K562 (cell line): ENCODE data around the gene KLHL22. TPM values are rescaled to one million over a fixed set of nuclear protein-coding genes. Genes with fewer than 3 reads are reported as not detected.

Source experiments
- ATAC-seq: fragments of 200-7000 bp; cut with Tn5 transposase; 3 replicates; pipeline ENCODE4 v1.9.1; 2020; ENCODE audit warnings: moderate library complexity
- BruUV-seq: library from RNA; stranded (reverse); fragments of 400-500 nt; replicated peaks from 2 replicates; lab custom pipeline; 2021; lab: Mats Ljungman, UMichigan
- CTCF ChIA-PET: fragments of 300-600 bp; formaldehyde crosslinking; extraction: SDS; loops from one replicate; lab custom pipeline; 2021; ENCODE audit warnings: low intra/inter-chr PET ratio; lab: Yijun Ruan, JAX
- POLR2A ChIA-PET: fragments of 300-600, 350-650 bp; sonication (Branson Sonifier 250); formaldehyde crosslinking; extraction: SDS; loops from one replicate; lab custom pipeline; 2021; ENCODE audit warnings: antibody characterized with exemption, inconsistent platforms; lab: Yijun Ruan, JAX
- DNase-seq, 4 experiments: peaks; one replicate each; pipeline versions ENCODE4 v3.0.0 to v3.0.0-alpha.2; 2011 to 2018; ENCODE audit warnings: low spot score in 3 of 4, mixed read lengths in 3 of 4; ENCODE audit errors: extremely low read depth in 1 of 4
- FAIRE-seq: peaks from 2 replicates; lab custom pipeline; 2011; peaks lifted over from hg19 to GRCh38; lab: Jason Lieb, UNC
- H2AFZ ChIP-seq: 2 replicates; pipeline ENCODE4 v1.6.0; 2011; ENCODE audit warnings: low read depth, low read length, control low read depth, inconsistent platforms
- H3K27ac ChIP-seq: fragments of 200-600 bp; 3 replicates; pipeline ENCODE4 v1.8.0; 2011; ENCODE audit warnings: low read depth, mild to moderate bottlenecking, control low read depth, inconsistent platforms, low read length, moderate library complexity, mixed read lengths; ENCODE audit errors: extremely low read depth
- H3K27me3 ChIP-seq, 2 experiments: fragments of 300-600 bp in 1 of 2; 2 replicates in 1 of 2; 3 replicates in 1 of 2; pipeline versions ENCODE4 v1.6.0 to v1.8.0; 2011; ENCODE audit warnings: inconsistent platforms in 2 of 2, low read length in 2 of 2, mild to moderate bottlenecking in 1 of 2, mixed read lengths in 1 of 2, moderate library complexity in 1 of 2; ENCODE audit not compliant: control insufficient read depth in 2 of 2, insufficient read depth in 2 of 2
- H3K36me3 ChIP-seq: fragments of 300-600 bp; 3 replicates; pipeline ENCODE4 v1.8.0; 2011; ENCODE audit warnings: mild to moderate bottlenecking, low read length, inconsistent platforms; ENCODE audit not compliant: control insufficient read depth, insufficient read depth
- H3K4me1 ChIP-seq, 2 experiments: fragments of 200-600 bp in 1 of 2; replicated peaks in 1 of 2; 2 replicates in 1 of 2; 3 replicates in 1 of 2; pipeline versions ENCODE4 v1.5.1 to v1.8.0; 2011; ENCODE audit warnings: inconsistent platforms in 2 of 2, low read length in 2 of 2, mild to moderate bottlenecking in 1 of 2, mixed read lengths in 1 of 2, moderate library complexity in 1 of 2; ENCODE audit not compliant: control insufficient read depth in 2 of 2, insufficient read depth in 2 of 2
- H3K4me2 ChIP-seq: 2 replicates; pipeline ENCODE4 v1.6.1; 2011; ENCODE audit warnings: low read length, control low read depth, inconsistent platforms, mixed read lengths; ENCODE audit not compliant: insufficient read depth
- H3K4me3 ChIP-seq: fragments of 200-600 bp; sonication (generic), shearing (Covaris generic); 2 replicates; pipeline ENCODE4 v1.5.1; 2016; ENCODE audit warnings: control low read depth, inconsistent platforms
- H3K79me2 ChIP-seq: fragments of 200-600 bp; 3 replicates; pipeline ENCODE4 v1.8.0; 2011; ENCODE audit warnings: low read length, inconsistent platforms; ENCODE audit not compliant: control insufficient read depth, insufficient read depth
- H3K9ac ChIP-seq, 2 experiments: 2 replicates each; pipeline versions ENCODE4 v1.6.0 to v1.6.1; 2011; ENCODE audit warnings: low read depth in 2 of 2, low read length in 2 of 2, control low read depth in 1 of 2, inconsistent platforms in 1 of 2, mild to moderate bottlenecking in 1 of 2, mixed read lengths in 1 of 2; ENCODE audit not compliant: insufficient read depth in 1 of 2
- H3K9me1 ChIP-seq: one replicate; pipeline ENCODE4 v1.6.0; 2011; ENCODE audit warnings: inconsistent platforms, mild to moderate bottlenecking, low read length, moderate library complexity; ENCODE audit not compliant: control insufficient read depth, insufficient read depth
- H3K9me3 ChIP-seq: replicated peaks from 2 replicates; pipeline ENCODE4 v1.5.1; 2011; ENCODE audit warnings: low read depth, low read length, inconsistent platforms; ENCODE audit not compliant: control insufficient read depth, insufficient read depth
- H4K20me1 ChIP-seq: replicated peaks from 2 replicates; pipeline ENCODE4 v1.6.1; 2011; ENCODE audit warnings: low read length, inconsistent platforms, mixed read lengths; ENCODE audit not compliant: control insufficient read depth, insufficient read depth
- BRD4 ChIP-seq: fragments of 200-600 bp; sonication (generic); IDR thresholded peaks from 2 replicates; pipeline ENCODE4 v1.6.1; 2017; ENCODE audit warnings: inconsistent platforms
- CBX1 ChIP-seq: sonication (generic); IDR thresholded peaks from 2 replicates; pipeline ENCODE4 v1.6.1; 2016; ENCODE audit warnings: antibody characterized with exemption, low read depth, mild to moderate bottlenecking
- CHCHD3 ChIP-seq: fragments of 250-450 bp; sonication (Bioruptor Pico); IDR thresholded peaks from 2 replicates; pipeline ENCODE4 v2.1.2; 2022; ENCODE audit warnings: mild to moderate bottlenecking
- FIP1L1 ChIP-seq: fragments of 200-400 bp; formaldehyde crosslinking; IDR thresholded peaks from 2 replicates; pipeline ENCODE4 v1.6.1; 2018; ENCODE audit warnings: mild to moderate bottlenecking, low read depth, low read length; ENCODE audit not compliant: poor library complexity, severe bottlenecking
- GTF2E2 ChIP-seq: fragments of 200-800 bp; sonication (Bioruptor generic); IDR thresholded peaks from 2 replicates; pipeline ENCODE4 v1.6.1; 2016; ENCODE audit warnings: missing genetic modification characterization, missing compliant biosample characterization
- HDAC6 ChIP-seq: IDR thresholded peaks from 2 replicates; pipeline ENCODE4 v1.6.1; 2012; ENCODE audit warnings: low read depth, mild to moderate bottlenecking, control low read depth, inconsistent platforms, low read length, moderate library complexity
- JUN ChIP-seq, 2 experiments: sonication (generic) in 1 of 2; formaldehyde crosslinking in 1 of 2; IDR thresholded peaks; 2 replicates each; pipeline versions ENCODE4 v1.6.1 to v1.8.0; 2012 to 2022; ENCODE audit warnings: borderline replicate concordance in 2 of 2, mild to moderate bottlenecking in 2 of 2, improper control_type of control experiment in 1 of 2, low read depth in 1 of 2, low read length in 1 of 2, missing genetic modification reagents in 1 of 2
- RCOR1 ChIP-seq, 2 experiments: IDR thresholded peaks; 2 replicates each; pipeline ENCODE4 v1.6.1; 2012; ENCODE audit warnings: low read depth in 2 of 2, low read length in 2 of 2, borderline replicate concordance in 1 of 2, improper control_type of control experiment in 1 of 2
- RFX5 ChIP-seq: IDR thresholded peaks from 2 replicates; pipeline ENCODE4 v1.6.1; 2011; ENCODE audit warnings: low read depth, mild to moderate bottlenecking, improper control_type of control experiment, low read length
- SMAD3 ChIP-seq: fragments of 450-650 bp; formaldehyde crosslinking; conservative IDR thresholded peaks from 2 replicates; pipeline ENCODE4 v1.4.0; 2020; ENCODE audit warnings: mild to moderate bottlenecking
- SMARCB1 ChIP-seq: IDR thresholded peaks from 2 replicates; pipeline ENCODE4 v1.6.1; 2011; ENCODE audit warnings: improper control_type of control experiment, low read depth; ENCODE audit not compliant: insufficient read length
- SP2 ChIP-seq: IDR thresholded peaks from 2 replicates; pipeline ENCODE4 v1.6.1; 2011; ENCODE audit warnings: mild to moderate bottlenecking, low read depth, low read length, moderate library complexity; ENCODE audit not compliant: poor library complexity, severe bottlenecking; ENCODE audit errors: extremely low read depth
- TBP ChIP-seq: optimal IDR thresholded peaks from 2 replicates; pipeline ENCODE3; 2011; ENCODE audit warnings: low read depth, low read length, improper control_type of control experiment
- TCF3 ChIP-seq: sonication (generic); formaldehyde crosslinking; IDR thresholded peaks from 2 replicates; pipeline ENCODE4 v1.4.0; 2020; ENCODE audit warnings: mild to moderate bottlenecking, missing genetic modification reagents
- ZBTB12 ChIP-seq: fragments of 250-450 bp; sonication (Bioruptor Pico); IDR thresholded peaks from 2 replicates; pipeline ENCODE4 v1.4.0; 2020
- ZNF830 ChIP-seq: fragments of 250-450 bp; sonication (Bioruptor Pico); IDR thresholded peaks from 2 replicates; pipeline ENCODE4 v1.5.0; 2021; ENCODE audit warnings: mild to moderate bottlenecking
- WGBS: fragments of 100-300 bp; shearing (Covaris generic); methylation state at CpG from one replicate; pipeline ENCODE4 v1.1.6; 2016; ENCODE audit warnings: low coverage, mixed read lengths; ENCODE audit not compliant: insufficient coverage; ENCODE audit errors: missing lambda C conversion rate; 5-methylcytosine and 5-hydroxymethylcytosine counted together
- in situ Hi-C: fragments of 300-500 bp; cut with MboI; formaldehyde crosslinking; loops from 4 replicates; pipeline ENCODE4 v1.15.0; 2018; ENCODE audit warnings: inconsistent platforms, mixed read lengths
- intact Hi-C: fragments of 100-400 bp; cut with micrococcal nuclease; formaldehyde crosslinking; loops from 2 replicates; pipeline ENCODE4 v1.14.2; 2022
- polyA plus RNA-seq, 8 experiments: library from polyadenylated mRNA; depleted of rRNA in 4 of 8; stranded (reverse) in 5 of 8; unstranded in 3 of 8; fragments of >200 nt; fragmentation: Nextera tagmentation in 2 of 8; fragmentation: Illumina TruSeq in 1 of 8; extraction: Ambion mirVana in 2 of 8; extraction: Trizol in 1 of 8; gene quantifications; 2 replicates each; pipeline versions ENCODE4 v1.2.1 to v1.2.3, GENCODE V29; 2011 to 2014; ENCODE audit warnings: inconsistent platforms in 1 of 8, missing spikeins in 1 of 8
- total RNA-seq, 7 experiments: library from RNA; depleted of rRNA in 6 of 7; stranded (reverse); fragments of >200 nt in 6 of 7; fragmentation: Illumina TruSeq in 2 of 7; extraction: Trizol in 2 of 7; gene quantifications; 2 replicates each; pipeline versions ENCODE4 v1.2.1 to v1.2.3, GENCODE V29; 2011 to 2021; ENCODE audit warnings: low replicate concordance in 1 of 7

Gene KLHL22
- total and polyA plus RNA-seq, 9 of the 15 experiments (the other 6 are each of a cell fraction or from before 2014, with no cell fraction given): 1.3 to 25.6 (median 15.2) TPM

GRCh38 chr22:20395181-20395906 lies 100.3 kb downstream of the KLHL22 start (continued):
- TF ChIP-seq JUN (IDR thresholded peaks at IDR 0.05; ENCODE audit: borderline replicate concordance, low read depth, low read length): 0 out of 2 replicates have a peak, but pooled peaks have one; percentile 30
- no peak for TF ChIP-seq JUN (CRISPR knock-in tag; IDR thresholded peaks at IDR 0.05; ENCODE audit: borderline replicate concordance)
- TF ChIP-seq HDAC6: 0 out of 2 replicates have a peak, but pooled peaks have one; percentile 27
- TF ChIP-seq ZBTB12 (CRISPR knock-in tag): 0 out of 2 replicates have a peak, but pooled peaks have one; percentile 6
- TF ChIP-seq, all 486 proteins: peak for 21

GRCh38 chr22:20393705-20394476 lies 101.7 kb downstream of the KLHL22 start, which contains the start of gene ZNF74:
ZNF74 (plus strand) TSS chr22:20394151; CDS start chr22:20394629, 478 bp downstream.
- Histone ChIP-seq H3K27ac (peak within 1 kb of the TSS; percentile 62), H3K9me1 (no peaks in the 10 kb centered on the region), H3K4me1 (peaks cover 16 to 35% of the 10 kb centered on the region in 2 experiments), H3K27me3 (peaks cover 9 to 25% of the 10 kb centered on the region in 2 experiments), H3K9ac (peak within 1 kb of the TSS; percentile 72 to 96), H4K20me1 (no peaks in the 10 kb centered on the region), H2AFZ (peak within 1 kb of the TSS; percentile 92), H3K4me2 (peak within 1 kb of the TSS; percentile 90), H3K4me3 (peak within 1 kb of the TSS; percentile 52), H3K36me3 (peaks cover 7% of the 10 kb centered on the region; the same call in 1 of the 3 replicates), H3K9me3 (peaks cover 5% of the 10 kb centered on the region), H3K79me2 (peaks cover 17% of the 10 kb centered on the region)
- BruUV-seq: no TSS peak
- POLR2A ChIA-PET: interaction anchor here (0.6 to 7.0 kb wide), 20 partner anchors 9 to 1249 kb away, joined by 3 to 84 read pairs (median 4); partner anchors contain the start of genes DGCR6L and ESS2
- FAIRE-seq (peak; percentile 93), DNase-seq (peak; percentile 97 to 100 (median 98)), ATAC-seq (peak; percentile 96)
- in situ Hi-C loops: loop anchor here (10.0 kb wide), 1 partner anchor 49 kb away; no protein-coding TSS in a partner anchor
- WGBS: 2% methylated on average over 71 of the region's 71 CpGs
- CTCF ChIA-PET: interaction anchor here (0.5 to 0.6 kb wide), 2 partner anchors 19 to 115 kb away, joined by 3 read pairs; no protein-coding TSS in a partner anchor
- intact Hi-C loops: loop anchor here (2.0 kb wide), 1 partner anchor 73 kb away; the partner anchor contains the start of gene DGCR6L
- TF ChIP-seq SP2: no peak
- TF ChIP-seq GTF2E2 (tag): peak; percentile 96; the same call in 1 of the 2 replicates
- peak; percentile 99 for TF ChIP-seq FIP1L1
- TF ChIP-seq CHCHD3 (CRISPR knock-in tag): peak; percentile 32; the same call in 1 of the 2 replicates
- TF ChIP-seq TBP: peak; percentile 91
- no peak for TF ChIP-seq CBX1
- TF ChIP-seq SMAD3 (CRISPR knock-in tag): peak; percentile 20; the same call in 1 of the 2 replicates
- peak; percentile 77 for TF ChIP-seq BRD4
- TF ChIP-seq TCF3: no peak
- TF ChIP-seq RCOR1 (IDR thresholded peaks at IDR 0.05; ENCODE audit: borderline replicate concordance in 1 of 2, low read depth in 2 of 2, low read length in 2 of 2): peak; percentile 9 to 88
- peak; percentile 96 for TF ChIP-seq ZNF830
- 0 out of 2 replicates have a peak, but pooled peaks have one; percentile 21 for TF ChIP-seq RFX5
- peak; percentile 89 for TF ChIP-seq SMARCB1
